Right ventricle myocardium inferior (tissue), 1 donor: Measurements from ENCODE around the gene RPSA. TPM values are rescaled to one million over a fixed set of nuclear protein-coding genes. Genes with fewer than 3 reads are reported as not detected.
A peak's percentile ranks its signal among the peaks of the same experiment; 100 is the strongest.
"Not testable (repeated sequence)": the region's sequence is repeated elsewhere in the genome, so short reads cannot be mapped to it uniquely, and the experiment has no call there.

Experiments
- ATAC-seq: fragments of 200-7000 bp; cut with Tn5 transposase; one replicate; pipeline ENCODE4 v1.9.1; 2020; ENCODE audit warnings: mild to moderate bottlenecking, moderate library complexity
- DNase-seq: peaks from one replicate; pipeline ENCODE4 v3.0.0; 2021; ENCODE audit errors: missing footprints
- intact Hi-C: fragments of 100-400 bp; cut with DNase I; formaldehyde crosslinking; loops from one replicate; pipeline ENCODE4 v1.11.0; 2022
- long read RNA-seq: library from polyadenylated mRNA; unstranded; transcript quantifications from one replicate; pipeline ENCODE4 v2.0.0, GENCODE V29; 2021
- total RNA-seq: library from RNA; stranded (reverse); fragmentation: NEBNext Ultra II Directional; extraction: Animal tissue kit (Norgen Biotek cat#: 25700); gene quantifications from one replicate; pipeline ENCODE4 v1.2.1, GENCODE V29; 2021
- donor health status: DM: no; HTN: yes; CAD: no; lungs with severe emphysema.

RPSA gene
- 472 TPM for total RNA-seq
- long read RNA-seq, transcript RPSA-201 (7 exons, 1,171 nt): major isoform, 186 of 194 reads
- long read RNA-seq, partial matches to known transcripts: 5 of 194 reads
- long read RNA-seq, other reads (novel, unspliced or antisense): 2 of 194 reads

GRCh38 chr3:39406368-39407258, at the start of gene RPSA:
Gene RPSA, plus strand, starts transcription at chr3:39406720. Its CDS starts 934 bp downstream, at chr3:39407654.
- DNase-seq (peak; percentile 95), ATAC-seq (peak; percentile 98)
- intact Hi-C loops: loop anchor here (1.0 kb wide), 1 partner anchor 22 kb away; no protein-coding TSS in a partner anchor

GRCh38 chr3:39358333-39358732, 48.2 kb upstream of the RPSA start:
- DNase-seq (no peak), ATAC-seq (no peak)
- intact Hi-C loops: no loop called here

GRCh38 chr3:39361252-39361927, 45.1 kb upstream of the RPSA start:
- no peak for DNase-seq
- intact Hi-C loops: no loop called here
- peak; percentile 44 for ATAC-seq

GRCh38 chr3:39362192-39362591, 44.3 kb upstream of the RPSA start:
- DNase-seq (no peak), ATAC-seq (peak; percentile 93)
- intact Hi-C loops: no loop called here

- ATAC-seq (no peak), DNase-seq (no peak)
- intact Hi-C loops: no loop called here
These were observed 43.7 kb upstream of the RPSA start for GRCh38 chr3:39362812-39363211.

- not testable (repeated sequence) for ATAC-seq, DNase-seq
- intact Hi-C loops: loop anchor here (10.0 kb wide), 1 partner anchor 76 kb away; no protein-coding TSS in a partner anchor
These were observed 36.1 kb upstream of the RPSA start for GRCh38 chr3:39370450-39370849.

- no peak for DNase-seq
- no peak for ATAC-seq
- intact Hi-C loops: loop anchor here (10.0 kb wide), 1 partner anchor 78 kb away; no protein-coding TSS in a partner anchor
These were observed 33.7 kb upstream of the RPSA start for GRCh38 chr3:39372833-39373232.

GRCh38 chr3:39376959-39377634, 29.4 kb upstream of the RPSA start:
- ATAC-seq (no peak), DNase-seq (no peak)
- intact Hi-C loops: loop anchor here (10.0 kb wide), 1 partner anchor 82 kb away; no protein-coding TSS in a partner anchor

- intact Hi-C loops: loop anchor here (10.0 kb wide), 1 partner anchor 83 kb away; no protein-coding TSS in a partner anchor
- ATAC-seq (no peak), DNase-seq (no peak)
These were observed 28.4 kb upstream of the RPSA start for GRCh38 chr3:39378088-39378487.

GRCh38 chr3:39378957-39379777, 27.4 kb upstream of the RPSA start:
- ATAC-seq (no peak), DNase-seq (no peak)
- intact Hi-C loops: loop anchor here (10.0 kb wide), 1 partner anchor 84 kb away; no protein-coding TSS in a partner anchor

- ATAC-seq (no peak), DNase-seq (no peak)
- intact Hi-C loops: loop anchor here (5.0 to 10.0 kb wide), 2 partner anchors 85 to 187 kb away; partner anchors contain the start of gene XIRP1
These were observed 26.8 kb upstream of the RPSA start for GRCh38 chr3:39379778-39380155.

- intact Hi-C loops: loop anchor here (5.0 kb wide), 1 partner anchor 189 kb away; the partner anchor contains the start of gene XIRP1
- no peak for DNase-seq
- ATAC-seq: no peak
These were observed 25.1 kb upstream of the RPSA start for GRCh38 chr3:39381432-39381831.

- ATAC-seq (peak; percentile 80), DNase-seq (peak; percentile 92)
- intact Hi-C loops: loop anchor here (5.0 kb wide), 1 partner anchor 191 kb away; the partner anchor contains the start of gene XIRP1
These were observed 23.3 kb upstream of the RPSA start, which contains the start of gene SLC25A38 for GRCh38 chr3:39383045-39383880. Gene SLC25A38, plus strand, starts transcription at chr3:39383370. Its CDS starts 355 bp downstream, at chr3:39383725.

GRCh38 chr3:39383881-39384664, 22.4 kb upstream of the RPSA start:
- intact Hi-C loops: loop anchor here (1.0 to 5.0 kb wide), 2 partner anchors 22 to 192 kb away; partner anchors contain the start of genes RPSA and XIRP1
- peak; percentile 99 for DNase-seq
- peak; percentile 97 for ATAC-seq

- intact Hi-C loops: loop anchor here (1.0 to 5.0 kb wide), 2 partner anchors 22 to 192 kb away; partner anchors contain the start of genes RPSA and XIRP1
- ATAC-seq (no peak), DNase-seq (no peak)
These were observed 21.9 kb upstream of the RPSA start for GRCh38 chr3:39384665-39385000.
